IPS-NIHi7 (cell line): ENCODE measurements around the gene CAMK1.

ENCODE experiments used
- DNase-seq: peaks from one replicate; pipeline ENCODE4 v3.0.0; 2012; ENCODE audit warnings: mixed read lengths; ENCODE audit errors: extremely low spot score

CAMK1 gene

GRCh38 chr3:9769426-9770275 is at the start of gene CAMK1:
CAMK1 (minus strand) TSS chr3:9769947; CDS start chr3:9767749, 2,198 bp downstream.
- DNase-seq: peak; percentile 93

GRCh38 chr3:9818666-9819335 is 49.1 kb upstream of the CAMK1 start:
- no peak for DNase-seq

GRCh38 chr3:9817436-9817835 is 47.7 kb upstream of the CAMK1 start:
- no peak for DNase-seq

- no peak for DNase-seq
Measured at GRCh38 chr3:9815986-9816385, 46.2 kb upstream of the CAMK1 start.

DNA sequence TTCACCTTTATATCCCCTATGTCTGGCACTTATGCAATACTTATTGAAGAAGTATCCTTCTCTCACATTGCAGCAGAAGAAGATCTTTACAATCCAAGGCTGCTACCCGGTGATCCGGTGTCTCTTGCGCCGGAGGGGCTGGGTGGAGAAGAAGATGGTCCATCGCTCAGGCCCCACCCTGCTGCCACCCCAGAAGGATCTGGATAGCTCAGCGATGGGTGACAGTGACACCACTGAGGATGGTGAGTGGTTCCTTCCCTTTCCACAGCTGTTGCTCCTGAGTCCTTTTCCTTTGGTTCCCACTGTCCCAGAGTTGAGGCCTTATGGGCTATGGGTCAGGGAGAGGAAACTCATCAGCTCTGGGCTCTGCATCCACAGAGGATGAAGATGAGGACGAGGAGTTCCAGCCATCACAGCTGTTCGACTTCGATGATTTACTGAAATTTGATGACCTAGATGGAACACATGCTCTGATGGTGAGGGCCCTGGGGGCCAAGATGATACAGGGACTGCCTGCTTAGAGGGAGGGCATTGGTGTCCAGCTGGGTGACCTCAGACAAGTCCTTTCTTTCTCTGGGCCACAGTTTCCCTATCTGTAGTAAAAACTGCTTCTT is 43.2 kb upstream of the CAMK1 start:
- DNase-seq: no peak

GRCh38 chr3:9810846-9811245 is 41.1 kb upstream of the CAMK1 start:
- DNase-seq: no peak

GRCh38 chr3:9810433-9810770 is 40.7 kb upstream of the CAMK1 start:
- DNase-seq: peak; percentile 59

DNA sequence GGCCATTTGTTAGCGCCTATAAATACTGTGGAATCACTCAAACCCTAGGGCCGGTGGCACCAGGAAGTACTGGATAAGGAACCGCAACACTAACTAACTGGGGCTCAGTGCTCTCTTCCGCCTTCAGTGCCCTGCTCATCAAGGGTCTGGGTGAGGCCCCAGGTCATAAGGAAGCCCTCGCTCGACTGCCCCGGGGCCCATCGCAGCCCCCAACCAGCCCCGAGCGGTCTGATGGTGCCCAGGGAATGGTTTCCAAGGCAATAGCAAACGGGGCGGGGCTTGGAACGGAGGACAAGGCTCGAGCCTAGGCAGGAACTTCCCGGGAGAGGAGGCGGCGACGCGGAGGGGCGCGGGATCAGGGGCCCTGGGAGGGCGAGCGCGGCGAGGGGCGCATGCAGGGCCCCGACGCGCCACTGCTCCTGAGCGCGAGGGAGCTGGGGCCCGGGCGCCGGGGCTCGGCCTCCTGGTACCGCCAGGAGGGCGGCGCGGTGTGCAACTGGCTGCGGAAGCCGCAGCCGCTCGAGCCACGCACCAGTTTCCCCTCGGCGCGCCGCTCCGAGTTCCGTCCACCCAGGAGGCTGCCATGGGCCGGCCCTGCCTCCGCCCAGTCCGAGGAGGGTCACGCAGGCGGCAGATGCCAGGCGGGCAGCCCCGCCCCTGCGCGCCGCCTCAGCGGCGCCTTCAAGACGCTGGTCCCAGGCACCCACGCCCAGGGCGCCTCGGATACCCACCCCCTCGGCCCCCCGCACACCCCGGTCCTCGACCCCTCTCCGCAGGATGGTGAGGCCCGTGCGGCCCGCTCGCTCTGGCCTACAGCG is 40.1 kb upstream of the CAMK1 start, which contains the start of gene TTLL3:
Gene TTLL3 (plus strand): TSS at position 648 of the 818 bp plus-strand sequence. CDS start 400 bp downstream, outside the sequence.
- DNase-seq: peak; percentile 73

- DNase-seq: no peak
Measured at GRCh38 chr3:9809239-9809614, 39.5 kb upstream of the CAMK1 start.

- DNase-seq: peak; percentile 56
Measured at GRCh38 chr3:9808345-9809037, 38.7 kb upstream of the CAMK1 start.

DNA sequence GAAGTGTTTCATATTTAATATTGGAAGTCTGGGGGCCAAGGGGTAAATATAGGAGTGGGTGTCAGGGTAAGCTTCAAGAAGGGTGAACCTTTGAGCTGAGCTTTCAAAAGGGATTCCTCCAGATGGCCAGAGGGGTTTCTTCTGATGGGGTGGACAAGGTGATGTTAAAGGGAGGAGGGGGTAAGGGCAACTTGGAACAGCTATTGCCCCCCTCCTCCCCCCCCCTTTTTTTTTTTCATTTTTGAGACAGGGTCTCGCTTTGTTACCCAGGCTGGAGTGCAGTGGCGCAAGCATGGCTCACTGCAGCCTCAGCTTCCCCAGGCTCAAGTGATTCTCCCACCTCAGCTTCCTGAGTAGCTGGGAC is 38.2 kb upstream of the CAMK1 start:
- DNase-seq: no peak

DNA sequence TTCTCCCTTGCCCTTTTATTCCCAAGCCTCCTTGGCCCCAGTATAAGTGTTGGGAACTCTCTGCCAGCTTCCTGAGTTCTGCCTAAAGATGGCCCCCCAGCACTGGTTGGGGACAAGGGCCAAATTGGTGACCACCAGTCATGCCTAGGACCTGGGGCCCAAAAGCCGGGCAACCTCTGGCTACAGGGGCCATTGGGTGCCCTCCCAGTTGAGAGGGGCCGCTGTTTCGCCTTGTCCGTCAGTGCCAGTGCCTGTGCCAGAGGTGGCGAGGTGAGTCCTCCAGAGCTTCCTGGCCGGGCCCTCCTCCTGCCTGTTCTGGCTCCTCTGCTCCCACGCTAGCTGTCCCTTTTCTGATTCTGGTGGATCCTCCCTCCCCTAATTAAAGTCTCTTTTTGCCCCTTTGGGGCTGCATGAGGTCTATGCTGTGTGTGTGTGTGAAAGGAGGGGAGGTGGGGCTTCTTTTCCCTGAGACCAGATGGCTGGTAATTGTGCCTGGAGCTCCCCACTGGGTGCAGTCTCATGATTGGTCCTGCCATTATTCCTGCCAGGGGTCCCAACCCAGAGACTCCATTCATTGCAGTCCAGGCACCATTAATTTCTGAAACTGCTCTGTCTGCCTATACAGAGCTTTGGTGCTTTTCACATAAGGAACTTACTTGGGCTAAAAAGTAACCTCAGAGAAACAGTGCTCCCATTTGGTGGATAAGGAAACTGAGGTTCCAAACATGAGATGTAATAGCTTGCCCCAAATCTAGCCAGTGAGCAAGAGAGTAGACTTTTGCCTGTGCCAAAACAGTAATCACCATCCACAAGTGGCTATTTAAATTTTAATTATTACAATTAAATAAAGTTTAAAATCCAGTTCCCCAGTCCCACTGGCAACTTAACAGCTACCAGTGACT is 37.2 kb upstream of the CAMK1 start:
- DNase-seq: no peak

DNA sequence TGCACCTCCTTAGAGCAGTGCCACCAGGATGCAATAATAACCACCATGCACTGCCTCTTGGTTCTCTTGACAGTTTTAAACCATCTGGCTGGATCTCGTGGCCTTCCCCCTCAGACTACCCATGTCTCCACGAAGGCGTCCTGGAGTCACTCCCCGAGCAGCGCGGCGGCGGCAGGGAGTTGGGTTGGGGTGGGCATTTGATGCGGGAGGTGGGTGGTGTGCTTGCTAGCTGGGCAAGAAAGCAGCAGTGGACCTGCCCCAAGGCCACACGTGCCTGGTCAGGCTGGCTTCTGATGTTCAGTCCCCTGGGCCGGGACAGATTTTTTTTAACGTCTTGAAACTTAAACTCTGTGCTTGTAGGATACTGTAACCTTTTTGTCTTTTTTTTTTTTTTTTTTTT is 36.4 kb upstream of the CAMK1 start:
- no peak for DNase-seq

DNA sequence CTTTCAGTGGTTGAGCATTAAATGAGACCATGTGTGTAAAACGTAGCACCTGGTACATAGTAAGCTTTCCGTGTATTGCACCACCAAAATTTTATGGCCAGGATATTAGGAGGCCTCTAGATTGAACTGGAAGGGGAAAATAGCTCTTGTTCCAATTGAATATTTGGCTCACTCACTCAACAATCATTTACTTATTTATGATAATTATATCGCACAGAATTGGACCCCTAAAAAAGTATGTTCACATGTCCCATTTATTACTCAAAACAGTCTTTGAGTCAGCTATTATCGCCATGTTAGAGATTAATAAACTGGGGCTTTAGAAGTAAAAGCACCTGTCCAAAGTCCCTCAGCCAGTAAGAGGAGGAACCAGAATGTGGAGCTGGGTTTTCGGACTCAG is 35.2 kb upstream of the CAMK1 start:
- DNase-seq: no peak

DNA sequence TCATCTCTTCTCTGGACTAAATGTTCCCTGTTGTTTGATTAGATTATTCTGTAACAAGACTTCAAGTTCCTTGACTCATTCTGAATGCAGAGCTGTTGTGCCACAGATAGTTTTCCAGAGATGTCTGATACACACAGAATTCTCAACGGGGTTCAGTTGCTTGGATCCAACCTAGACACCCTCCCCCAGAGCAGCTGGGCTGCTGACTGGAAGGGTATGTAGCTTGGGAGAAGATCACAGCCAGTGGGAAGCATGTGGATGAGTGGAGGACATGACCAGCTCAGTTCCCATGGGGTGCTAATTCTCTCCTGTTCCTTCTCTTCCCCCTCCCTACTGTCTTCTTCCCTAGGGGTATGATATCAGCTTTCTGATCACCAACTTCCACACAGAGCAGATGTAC is 33.7 kb upstream of the CAMK1 start:
- DNase-seq: no peak

GRCh38 chr3:9800529-9800928 is 30.8 kb upstream of the CAMK1 start:
- no peak for DNase-seq

DNA sequence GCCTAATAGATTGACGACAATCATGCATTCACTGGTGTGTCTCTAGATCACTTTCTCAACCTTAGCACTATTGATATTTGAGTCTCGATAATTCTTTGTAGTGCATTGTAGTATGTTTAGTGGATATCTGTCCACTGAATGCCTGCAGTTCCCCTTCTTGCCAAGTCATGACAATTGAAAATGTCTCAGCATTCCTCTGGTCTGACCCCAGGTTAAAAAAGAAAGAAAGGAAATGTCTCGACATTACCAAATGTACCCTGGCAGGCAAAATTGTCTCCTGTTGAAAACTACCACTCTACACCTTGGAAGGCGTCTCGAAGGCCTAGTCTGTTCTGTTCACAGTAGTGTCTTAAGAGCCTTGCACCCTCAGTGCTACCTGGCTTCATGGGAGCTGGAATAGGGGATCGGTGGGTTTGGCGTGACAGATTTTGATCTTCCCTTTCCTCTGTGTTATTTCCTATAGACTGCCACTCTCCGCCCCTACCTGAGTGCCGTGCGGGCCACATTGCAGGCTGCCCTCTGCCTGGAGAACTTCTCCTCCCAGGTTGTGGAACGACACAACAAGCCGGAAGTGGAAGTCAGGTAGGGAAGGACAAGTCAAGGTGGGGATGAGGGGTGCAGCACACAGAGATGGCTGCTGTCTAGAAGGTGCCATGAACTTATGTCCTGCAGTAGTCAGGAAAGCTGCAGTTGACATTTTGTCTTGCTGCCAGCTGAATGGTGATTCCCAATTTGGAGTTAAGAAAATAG is 27.6 kb upstream of the CAMK1 start:
- no peak for DNase-seq

- DNase-seq: no peak
Measured at GRCh38 chr3:9795207-9795606, 25.5 kb upstream of the CAMK1 start.

GRCh38 chr3:9794400-9794799 is 24.7 kb upstream of the CAMK1 start:
- DNase-seq: no peak
